ENCODE measurements around the gene HLF.

Gene HLF

GRCh38 chr17:55300479-55301290 is 35.9 kb downstream of the HLF start:
- H3K27ac ChIP-seq = no peak overlapping the region

GRCh38 chr17:55301521-55302406 is 37.0 kb downstream of the HLF start:
- TF ChIP-seq CTCF (conservative IDR thresholded peaks at IDR 0.05) = no peak

More at GRCh38 chr17:55300479-55301290, 35.9 kb downstream of the HLF start:
- TF ChIP-seq CTCF (conservative IDR thresholded peaks at IDR 0.05) = no peak

GRCh38 chr17:55302407-55302787 is 37.6 kb downstream of the HLF start:
- no peak overlapping the region for H3K27ac ChIP-seq
- TF ChIP-seq CTCF (conservative IDR thresholded peaks at IDR 0.05) = no peak

More at GRCh38 chr17:55301521-55302406, 37.0 kb downstream of the HLF start:
- no peak overlapping the region for H3K27ac ChIP-seq

GRCh38 chr17:55303008-55303493 is 38.3 kb downstream of the HLF start:
- no peak for TF ChIP-seq CTCF (conservative IDR thresholded peaks at IDR 0.05)
- H3K27ac ChIP-seq = no peak overlapping the region

GRCh38 chr17:55303701-55304145 is 39.0 kb downstream of the HLF start:
- H3K27ac ChIP-seq = no peak overlapping the region
- peak; percentile 10; the same call in 1 of the 2 replicates for TF ChIP-seq CTCF (conservative IDR thresholded peaks at IDR 0.05)

- no peak for TF ChIP-seq CTCF (conservative IDR thresholded peaks at IDR 0.05)
Observed at GRCh38 chr17:55304171-55304859, 39.6 kb downstream of the HLF start.

More at GRCh38 chr17:55304171-55304859, 39.6 kb downstream of the HLF start:
- no peak overlapping the region for H3K27ac ChIP-seq
